HepG2 (cell line): ENCODE measurements around the gene CCDC57. TPM values are rescaled to one million over a fixed set of nuclear protein-coding genes. Genes with fewer than 3 reads are reported as not detected.

ENCODE experiments used
- HDAC6 ChIP-seq: fragments of 200-600 bp; sonication (generic); IDR thresholded peaks from 2 replicates; pipeline ENCODE4 v1.7.0; 2017; ENCODE audit warnings: mild to moderate bottlenecking, antibody characterized with exemption, low read length, low read depth
- IRF1 ChIP-seq: sonication (generic); formaldehyde crosslinking; IDR thresholded peaks from 2 replicates; pipeline ENCODE4 v1.4.0; 2020; ENCODE audit warnings: low read depth, mild to moderate bottlenecking, missing genetic modification reagents
- JUNB ChIP-seq: sonication (generic); formaldehyde crosslinking; IDR thresholded peaks from 2 replicates; pipeline ENCODE4 v1.8.0; 2022; ENCODE audit warnings: missing genetic modification reagents, mild to moderate bottlenecking, borderline replicate concordance
- KLF9 ChIP-seq: IDR thresholded peaks from 2 replicates; pipeline ENCODE4 v1.6.1; 2016; ENCODE audit warnings: low read depth
- MED8 ChIP-seq: sonication (generic); formaldehyde crosslinking; IDR thresholded peaks from 2 replicates; pipeline ENCODE4 v1.8.1; 2023; ENCODE audit warnings: mild to moderate bottlenecking, missing genetic modification reagents; ENCODE audit not compliant: insufficient replicate concordance
- MTA3 ChIP-seq: sonication (generic); formaldehyde crosslinking; IDR thresholded peaks from 2 replicates; pipeline ENCODE4 v1.4.0; 2020; ENCODE audit warnings: missing genetic modification reagents
- NFKBIZ ChIP-seq: IDR thresholded peaks from 2 replicates; pipeline ENCODE4 v1.6.1; 2018; ENCODE audit warnings: missing genetic modification reagents, missing compliant biosample characterization
- NFYB ChIP-seq: sonication (generic); formaldehyde crosslinking; IDR thresholded peaks from 2 replicates; pipeline ENCODE4 v1.4.0; 2020; ENCODE audit warnings: missing genetic modification reagents
- NR2C2 ChIP-seq: sonication (generic); formaldehyde crosslinking; IDR thresholded peaks from 2 replicates; pipeline ENCODE4 v1.4.0; 2020; ENCODE audit warnings: missing genetic modification reagents, mild to moderate bottlenecking, moderate library complexity, borderline replicate concordance
- PHB2 ChIP-seq: fragments of 450-650 bp; IDR thresholded peaks from 2 replicates; pipeline ENCODE4 v1.6.1; 2018; ENCODE audit not compliant: partially characterized antibody
- PHF8 ChIP-seq: sonication (generic); formaldehyde crosslinking; IDR thresholded peaks from 2 replicates; pipeline ENCODE4 v1.5.0; 2020; ENCODE audit warnings: missing genetic modification reagents
- STAT5B ChIP-seq: sonication (generic); formaldehyde crosslinking; IDR thresholded peaks from 2 replicates; pipeline ENCODE4 v1.4.0; 2020; ENCODE audit warnings: missing genetic modification reagents
- TERF1 ChIP-seq: sonication (generic); formaldehyde crosslinking; IDR thresholded peaks from 2 replicates; pipeline ENCODE4 v1.8.0; 2022; ENCODE audit warnings: mild to moderate bottlenecking, missing genetic modification reagents, moderate library complexity
- ZNF282 ChIP-seq: fragments of 450-650 bp; IDR thresholded peaks from 2 replicates; pipeline ENCODE4 v1.6.1; 2018; ENCODE audit not compliant: partially characterized antibody
- ZNF564 ChIP-seq: sonication (generic); formaldehyde crosslinking; IDR thresholded peaks from 2 replicates; pipeline ENCODE4 v1.8.1; 2023; ENCODE audit warnings: mild to moderate bottlenecking, missing genetic modification reagents
- ZNF574 ChIP-seq: sonication (generic); formaldehyde crosslinking; IDR thresholded peaks from 2 replicates; pipeline ENCODE4 v1.4.0; 2020; ENCODE audit warnings: missing genetic modification reagents
- ZNF724P ChIP-seq: sonication (generic); formaldehyde crosslinking; IDR thresholded peaks from 2 replicates; pipeline ENCODE4 v1.8.0; 2022; ENCODE audit warnings: missing genetic modification reagents, borderline replicate concordance
- ZSCAN30 ChIP-seq: sonication (generic); formaldehyde crosslinking; IDR thresholded peaks from 2 replicates; pipeline ENCODE4 v1.5.0; 2020; ENCODE audit warnings: mild to moderate bottlenecking, missing genetic modification reagents
- ZXDC ChIP-seq: sonication (generic); formaldehyde crosslinking; IDR thresholded peaks from 2 replicates; pipeline ENCODE4 v1.5.0; 2020; ENCODE audit warnings: mild to moderate bottlenecking, missing genetic modification reagents
- polyA plus RNA-seq, 8 experiments: library from polyadenylated mRNA; depleted of rRNA in 3 of 8; stranded (reverse) in 7 of 8; unstranded in 1 of 8; fragments of >200 nt; fragmentation: Illumina TruSeq in 4 of 8; extraction: Trizol in 4 of 8; gene quantifications; 2 replicates each; pipeline versions ENCODE4 v1.2.1 to v1.2.3, GENCODE V29; 2011 to 2016; ENCODE audit warnings: low read depth in 4 of 8, missing spikeins in 1 of 8, mixed read lengths in 1 of 8; ENCODE audit not compliant: insufficient read depth in 1 of 8
- total RNA-seq, 5 experiments: library from RNA; depleted of rRNA; stranded (reverse); fragments of >200 nt; fragmentation: Illumina TruSeq; extraction: Trizol; gene quantifications; 2 replicates each; pipeline ENCODE4 v1.2.3, GENCODE V29; 2016; ENCODE audit warnings: low read depth in 1 of 5

The CCDC57 gene
- total and polyA plus RNA-seq, 2 of the 13 experiments (the other 11 are each of a cell fraction or from before 2014, with no cell fraction given): 59.3 to 59.9 TPM

GRCh38 chr17:82056729-82057621, 155.7 kb downstream of the CCDC57 start (continued):
- TF ChIP-seq JUNB (CRISPR knock-in tag) (no peak), PHB2 (no peak), ZNF574 (CRISPR knock-in tag) (peak; percentile 61; the same call in 1 of the 2 replicates), TERF1 (CRISPR knock-in tag) (no peak), ZSCAN30 (no peak), NFYB (CRISPR knock-in tag) (no peak), KLF9 (CRISPR knock-in tag) (0 out of 2 replicates have a peak, but pooled peaks have one; percentile 49), IRF1 (CRISPR knock-in tag) (no peak), NR2C2 (CRISPR knock-in tag) (peak; percentile 90), ZNF282 (no peak), PHF8 (CRISPR knock-in tag) (peak; percentile 58), ZNF564 (peak; percentile 64; the same call in 1 of the 2 replicates), MTA3 (CRISPR knock-in tag) (no peak), STAT5B (CRISPR knock-in tag) (no peak), NFKBIZ (CRISPR knock-in tag) (no peak), ZXDC (CRISPR knock-in tag) (no peak), HDAC6 (no peak), ZNF724P (no peak), MED8 (CRISPR knock-in tag) (peak; percentile 48)
